SK-N-SH treated with all-trans-retinoic acid at 6 μM for 48 hours (cell line): ENCODE results near the gene OXLD1.

Experiments used
- BACH2 ChIP-seq: fragments of 250-450 bp; sonication (Bioruptor Pico); IDR thresholded peaks from 2 replicates; pipeline ENCODE4 v1.9.0; 2021; ENCODE audit warnings: mild to moderate bottlenecking, borderline replicate concordance
- GLIS3 ChIP-seq: fragments of 250-450 bp; sonication (Bioruptor Pico); IDR thresholded peaks from 2 replicates; pipeline ENCODE4 v1.5.0; 2020; ENCODE audit warnings: mild to moderate bottlenecking, moderate library complexity
- ZC3H10 ChIP-seq: fragments of 250-450 bp; sonication (Bioruptor Pico); IDR thresholded peaks from 2 replicates; pipeline ENCODE4 v1.5.1; 2021; ENCODE audit warnings: mild to moderate bottlenecking, moderate library complexity
- ZFP30 ChIP-seq: fragments of 450-650 bp; formaldehyde crosslinking; IDR thresholded peaks from 2 replicates; pipeline ENCODE4 v1.5.0; 2022; ENCODE audit warnings: mild to moderate bottlenecking, moderate library complexity
- TF ChIP-seq, protein P1 (sequence below): fragments of 250-450 bp; sonication (Bioruptor Pico); IDR thresholded peaks from 2 replicates; pipeline ENCODE4 v1.5.1; 2020; ENCODE audit warnings: low read depth, mild to moderate bottlenecking, moderate library complexity

DNA sequence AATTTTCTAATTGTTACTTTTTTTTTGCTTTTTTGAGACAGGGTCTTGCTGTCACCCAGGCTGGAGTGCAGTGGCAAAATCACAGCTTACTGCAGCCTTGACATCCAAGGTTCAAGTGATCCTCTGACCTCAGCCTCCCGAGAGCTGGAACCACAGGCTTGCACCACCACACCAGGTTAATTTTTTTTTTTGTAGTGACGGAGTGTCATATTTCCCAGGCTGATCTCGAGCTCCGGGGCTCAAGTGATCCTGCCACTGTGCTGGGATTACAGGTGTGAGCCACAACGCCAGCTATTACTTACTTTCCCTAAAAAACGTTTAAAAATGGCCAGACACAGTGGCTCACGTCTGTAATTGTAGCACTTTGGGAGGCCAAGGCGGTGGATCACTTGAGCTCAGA is 36.1 kb downstream of the OXLD1 start:
- TF ChIP-seq ZC3H10 (no peak), BACH2 (CRISPR knock-in tag) (no peak), ZFP30 (CRISPR knock-in tag) (no peak), GLIS3 (CRISPR knock-in tag) (no peak)
- TF ChIP-seq, protein P1, sequence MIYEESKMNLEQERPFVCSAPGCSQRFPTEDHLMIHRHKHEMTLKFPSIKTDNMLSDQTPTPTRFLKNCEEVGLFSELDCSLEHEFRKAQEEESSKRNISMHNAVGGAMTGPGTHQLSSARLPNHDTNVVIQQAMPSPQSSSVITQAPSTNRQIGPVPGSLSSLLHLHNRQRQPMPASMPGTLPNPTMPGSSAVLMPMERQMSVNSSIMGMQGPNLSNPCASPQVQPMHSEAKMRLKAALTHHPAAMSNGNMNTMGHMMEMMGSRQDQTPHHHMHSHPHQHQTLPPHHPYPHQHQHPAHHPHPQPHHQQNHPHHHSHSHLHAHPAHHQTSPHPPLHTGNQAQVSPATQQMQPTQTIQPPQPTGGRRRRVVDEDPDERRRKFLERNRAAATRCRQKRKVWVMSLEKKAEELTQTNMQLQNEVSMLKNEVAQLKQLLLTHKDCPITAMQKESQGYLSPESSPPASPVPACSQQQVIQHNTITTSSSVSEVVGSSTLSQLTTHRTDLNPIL (CRISPR knock-in tag): no peak
